Activated gamma-delta T cell treated with anti-CD3 and anti-CD28 coated beads, Interleukin-2, amount 50 U/mL, for 16 hours (primary cell): Measurements from ENCODE around the gene SIGLEC6.

Source experiments
- DNase-seq: peaks from one replicate; pipeline ENCODE4 v3.0.0-alpha.2; 2020; ENCODE audit warnings: low read depth

SIGLEC6 gene

DNA sequence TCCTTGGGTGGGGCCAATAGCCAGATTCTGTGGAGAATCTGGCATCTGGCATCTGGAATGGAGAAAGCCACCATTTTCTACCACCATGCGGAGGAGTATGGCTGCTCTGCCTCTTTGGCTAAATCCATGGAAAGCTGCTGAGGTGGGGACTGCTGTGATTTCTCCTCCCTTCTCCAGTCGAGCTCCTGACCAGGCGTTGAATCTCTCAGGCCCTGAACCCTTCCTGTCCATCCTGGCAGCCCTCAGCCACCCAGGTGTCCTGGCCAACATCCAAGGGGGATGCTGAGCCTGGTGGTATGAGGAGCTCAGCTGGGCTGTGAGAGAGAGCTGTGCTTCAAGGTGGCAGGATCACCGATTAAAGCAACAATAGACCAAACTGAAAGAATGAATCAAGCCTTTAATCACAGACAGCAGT lies 17.4 kb upstream of the SIGLEC6 start:
- no peak for DNase-seq

DNA sequence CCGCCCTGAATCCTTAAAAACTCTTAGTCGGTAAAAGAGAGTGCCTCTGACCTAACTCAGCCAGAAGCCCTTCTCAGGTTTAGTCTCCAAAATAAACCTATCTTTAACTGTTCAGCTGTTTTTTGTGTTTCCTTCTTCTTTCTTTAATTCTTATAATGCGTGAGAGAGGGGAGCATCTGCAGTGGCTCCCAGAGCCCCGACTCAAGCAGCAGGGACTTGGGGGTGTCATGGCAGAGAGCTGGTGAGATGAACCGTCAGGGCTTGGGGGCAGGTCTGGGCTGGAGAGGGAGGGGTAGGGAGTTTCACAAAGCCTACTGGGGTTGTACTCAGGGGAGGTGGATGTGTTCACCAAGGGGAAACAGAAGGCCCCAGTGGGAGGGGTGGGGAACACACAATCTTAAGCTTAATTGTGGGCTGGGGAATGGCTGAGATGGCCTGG lies 16.8 kb upstream of the SIGLEC6 start:
- DNase-seq = no peak

DNA sequence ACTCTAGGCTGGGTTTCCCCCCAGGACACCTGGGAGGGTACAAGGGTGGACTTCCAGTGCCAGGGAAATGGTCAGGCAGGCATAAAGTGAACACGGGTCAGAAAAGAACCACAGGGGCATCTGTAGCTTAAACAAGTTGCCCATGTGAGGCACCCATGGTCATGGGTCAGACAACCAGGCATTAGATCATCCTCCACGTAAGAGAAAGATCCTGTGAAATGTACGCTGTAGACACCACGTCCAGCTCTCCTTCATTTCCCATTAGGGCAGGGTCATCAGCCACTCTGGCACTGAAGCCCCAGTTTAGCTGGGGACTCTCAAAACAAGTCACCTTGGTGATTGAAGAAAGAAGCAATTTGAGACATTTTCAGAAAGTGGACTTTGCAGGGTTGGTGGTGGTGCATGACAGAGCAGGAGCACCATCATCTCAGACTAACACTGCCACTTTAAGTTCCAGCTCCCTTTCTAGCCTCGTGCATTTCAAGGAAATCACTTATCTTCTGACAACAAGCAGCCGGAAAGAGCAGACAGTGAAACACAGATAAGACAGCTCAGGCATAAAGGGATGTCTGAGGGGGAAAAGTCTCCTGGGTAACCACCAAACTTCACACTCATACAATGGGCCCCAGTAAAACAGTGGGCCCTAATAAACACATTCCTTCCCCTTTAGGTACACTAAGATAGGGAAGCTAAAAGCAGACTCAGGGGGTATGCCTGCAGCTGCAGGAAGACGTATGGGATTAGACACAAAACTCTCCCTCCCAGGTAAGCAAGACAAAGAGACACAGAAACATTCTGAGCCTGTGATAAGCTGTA lies 16.1 kb upstream of the SIGLEC6 start:
- DNase-seq = no peak

DNA sequence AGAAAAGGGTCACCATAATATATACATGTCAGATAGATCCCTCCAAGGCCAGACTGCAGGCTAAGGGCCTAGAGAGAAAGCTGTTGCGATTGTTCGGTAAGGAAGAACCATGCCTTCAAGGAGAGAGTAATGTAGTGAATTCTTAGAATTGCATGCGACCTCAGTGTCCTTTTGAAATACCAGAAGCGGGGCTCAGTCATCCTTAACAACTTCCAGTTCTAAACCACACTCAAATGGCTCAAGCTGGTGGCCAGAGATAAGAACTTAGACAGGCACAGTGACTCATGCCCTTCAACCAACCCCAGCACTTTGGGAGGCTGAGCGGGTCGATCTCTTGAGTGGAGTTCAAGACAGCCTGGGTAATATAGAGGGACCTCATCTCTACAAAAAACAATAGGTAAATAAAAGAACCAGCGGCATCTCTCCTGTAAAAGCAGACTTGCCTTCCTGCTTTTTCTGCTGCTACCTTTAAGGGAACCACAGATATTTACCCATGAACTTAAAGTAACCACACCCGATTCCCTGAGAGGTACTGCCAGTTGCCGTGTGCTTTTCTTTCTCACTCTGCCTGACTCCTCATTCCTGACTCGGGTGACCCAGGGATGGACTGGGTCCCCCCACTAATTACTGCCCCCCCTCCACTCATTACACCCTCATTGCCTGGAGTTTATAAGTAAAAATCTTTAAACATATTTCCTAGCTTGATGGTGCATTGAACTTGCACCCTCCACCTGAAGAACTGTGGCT lies 15.4 kb upstream of the SIGLEC6 start:
- no peak for DNase-seq

DNA sequence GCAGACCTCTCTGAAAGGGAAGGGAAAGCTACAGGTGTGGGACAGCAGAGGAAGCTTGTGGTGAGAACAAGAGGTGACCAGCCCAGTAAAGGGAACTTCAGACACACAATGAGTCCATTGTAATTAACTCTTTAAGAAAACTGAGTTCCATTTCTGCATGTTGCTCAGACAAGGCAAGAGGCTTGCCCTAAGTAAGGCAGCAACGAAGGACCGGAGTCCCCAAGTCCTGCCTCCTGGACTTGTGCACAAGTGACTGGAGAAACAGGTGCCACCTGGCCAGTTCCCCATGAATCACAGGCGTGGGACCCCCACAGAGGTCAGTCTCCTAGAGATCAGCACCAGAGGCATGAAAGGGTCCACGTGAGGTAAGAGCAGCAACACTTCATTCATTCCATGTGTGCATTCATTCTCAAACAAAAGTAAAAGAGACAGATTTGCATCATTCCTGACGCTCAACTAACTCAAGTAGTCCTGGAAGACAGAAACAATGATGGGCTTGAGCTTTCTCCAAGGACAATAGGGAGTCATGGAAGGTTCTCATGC lies 14.7 kb upstream of the SIGLEC6 start:
- no peak for DNase-seq

DNA sequence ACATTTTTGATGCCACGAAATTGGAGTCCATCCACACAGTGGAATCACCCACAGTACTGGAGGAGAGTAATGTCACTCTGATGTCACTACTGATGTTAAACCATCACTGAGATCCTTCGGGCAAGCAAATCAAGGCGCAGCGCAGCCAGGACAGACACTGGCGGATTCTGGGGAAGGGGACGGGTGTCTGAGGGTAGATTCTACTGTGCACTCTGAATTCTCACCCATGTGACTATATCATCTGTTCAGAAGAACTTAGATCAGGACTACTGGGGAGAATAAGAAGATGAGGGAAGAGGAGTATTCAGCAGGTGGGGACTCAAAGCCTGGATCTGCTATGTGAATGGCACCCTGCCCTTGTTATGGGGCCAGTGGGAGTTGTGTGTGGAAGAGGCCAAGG lies 12.6 kb upstream of the SIGLEC6 start:
- DNase-seq = no peak

DNA sequence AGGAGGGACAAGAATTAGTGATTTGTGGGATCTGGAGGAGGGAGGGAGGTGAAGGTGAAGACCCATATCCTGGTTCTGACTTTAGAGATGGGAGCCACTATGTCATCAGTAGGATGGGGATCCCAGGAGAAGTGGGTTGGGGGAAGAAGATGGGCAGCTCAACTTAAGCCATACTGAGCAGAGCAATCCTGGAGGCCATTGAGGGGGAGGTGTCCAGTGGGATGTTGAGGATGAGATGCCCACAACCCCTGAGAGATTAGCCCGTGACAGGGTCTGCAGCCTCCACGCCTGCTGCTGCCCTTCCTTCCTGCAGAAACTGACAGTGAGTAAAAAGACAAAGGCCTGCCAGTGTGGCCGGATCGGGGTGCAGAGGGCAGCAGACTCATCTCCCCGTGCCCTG lies 11.2 kb upstream of the SIGLEC6 start:
- DNase-seq = no peak

DNA sequence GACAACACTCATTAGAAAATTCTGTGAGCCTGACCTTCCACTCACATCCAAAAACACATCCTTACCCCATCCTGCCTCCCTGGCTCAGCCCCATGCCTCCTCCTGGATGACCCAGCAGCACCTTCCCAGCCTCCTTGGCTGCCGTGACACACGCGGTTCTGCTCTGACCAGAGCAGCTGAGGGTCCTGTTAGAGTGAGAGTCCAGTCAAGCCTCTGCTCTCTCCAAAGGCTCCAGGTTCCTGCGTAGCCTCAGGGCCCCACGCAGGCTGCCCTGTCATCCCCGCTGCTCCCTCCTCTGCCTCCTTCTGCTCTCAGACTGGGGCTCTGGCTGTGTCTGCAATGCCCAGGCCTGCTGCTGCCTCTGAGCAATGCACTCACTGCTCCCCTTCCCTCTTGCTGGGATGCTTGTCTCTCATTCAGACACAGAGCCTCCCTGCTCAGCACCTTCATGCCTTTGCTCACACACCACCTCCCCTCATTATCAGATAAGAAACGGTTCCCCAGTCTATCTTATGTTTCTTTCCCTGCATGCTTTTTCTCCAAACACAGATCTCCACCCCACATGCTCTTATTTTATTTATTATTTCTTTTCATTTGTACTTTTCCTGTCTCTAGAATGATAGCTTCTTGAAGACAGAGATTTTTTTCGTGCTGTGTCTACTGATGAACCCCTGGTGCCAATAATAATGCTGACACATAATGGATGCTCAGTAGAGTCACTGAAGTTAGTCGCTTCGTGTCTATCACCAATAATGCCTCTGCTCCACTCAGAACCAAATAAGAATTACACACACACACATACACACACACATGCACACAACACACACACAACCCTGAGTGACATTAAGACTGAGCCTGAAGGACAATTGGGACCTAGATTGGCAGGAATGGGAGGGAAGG lies 10.2 kb upstream of the SIGLEC6 start:
- DNase-seq = no peak

DNA sequence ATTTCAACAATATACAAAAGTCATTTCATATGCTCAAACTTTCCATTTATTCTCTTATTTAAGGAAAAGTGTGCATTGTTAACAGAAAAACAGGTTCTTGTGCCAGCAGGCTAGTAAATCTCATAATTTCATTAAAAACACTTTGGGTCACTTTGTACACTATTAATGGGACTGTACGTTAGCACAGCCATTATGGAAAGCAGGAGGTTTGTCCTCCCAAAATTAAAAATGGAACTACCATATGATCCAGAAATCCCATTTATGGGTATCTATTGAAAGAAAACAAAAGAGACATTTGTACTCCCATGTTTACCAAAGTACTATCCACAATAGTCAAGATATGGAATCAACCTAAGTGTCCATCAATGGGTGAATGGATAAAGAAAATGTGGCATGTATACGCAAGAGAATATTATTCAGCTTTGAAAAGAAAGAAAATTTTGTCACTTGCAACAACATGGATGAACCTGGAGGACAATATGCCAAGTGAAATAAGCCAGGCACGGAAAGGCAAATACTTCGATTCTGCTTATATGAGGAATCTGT lies 8.4 kb upstream of the SIGLEC6 start:
- DNase-seq = no peak

DNA sequence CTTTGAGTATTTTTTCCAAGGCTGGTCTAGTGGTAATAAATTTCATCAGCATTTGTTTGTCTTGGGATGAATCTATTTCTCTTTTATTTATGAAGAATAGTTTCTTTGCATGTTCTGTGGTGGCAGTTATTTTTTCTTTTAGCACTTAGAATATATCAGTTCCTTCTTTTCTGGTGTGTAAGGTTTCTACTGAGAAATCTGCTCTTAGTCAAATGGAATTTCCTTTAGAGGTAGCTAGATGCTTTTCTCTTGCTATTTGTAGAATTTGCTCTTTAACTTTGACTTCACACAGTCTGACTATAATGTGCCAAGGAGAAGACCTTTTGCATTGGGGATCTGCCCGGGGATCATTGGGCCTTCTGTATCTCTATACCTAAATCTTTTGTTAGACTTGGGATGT lies 4.1 kb upstream of the SIGLEC6 start:
- no peak for DNase-seq

DNA sequence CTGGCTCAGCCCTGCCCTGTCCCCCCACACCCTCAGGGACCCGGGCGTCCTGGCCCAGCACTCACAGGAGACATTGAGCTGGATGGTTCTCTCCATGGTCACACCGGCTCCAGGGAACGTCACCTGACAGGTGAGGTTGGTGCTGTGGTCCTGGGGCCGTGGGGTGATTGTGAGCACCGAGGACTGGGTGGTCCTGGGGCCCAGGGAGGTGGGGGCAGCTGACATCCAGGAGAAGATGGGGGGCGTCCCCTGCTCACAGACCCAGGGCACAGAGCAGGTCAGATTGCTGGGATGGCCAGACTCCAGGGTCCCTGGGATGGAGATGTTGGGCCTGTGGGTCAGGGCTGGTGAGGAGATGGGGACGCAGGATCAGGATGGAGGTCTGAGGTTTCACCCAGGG lies 854 bp downstream of the SIGLEC6 start:
- DNase-seq = no peak

DNA sequence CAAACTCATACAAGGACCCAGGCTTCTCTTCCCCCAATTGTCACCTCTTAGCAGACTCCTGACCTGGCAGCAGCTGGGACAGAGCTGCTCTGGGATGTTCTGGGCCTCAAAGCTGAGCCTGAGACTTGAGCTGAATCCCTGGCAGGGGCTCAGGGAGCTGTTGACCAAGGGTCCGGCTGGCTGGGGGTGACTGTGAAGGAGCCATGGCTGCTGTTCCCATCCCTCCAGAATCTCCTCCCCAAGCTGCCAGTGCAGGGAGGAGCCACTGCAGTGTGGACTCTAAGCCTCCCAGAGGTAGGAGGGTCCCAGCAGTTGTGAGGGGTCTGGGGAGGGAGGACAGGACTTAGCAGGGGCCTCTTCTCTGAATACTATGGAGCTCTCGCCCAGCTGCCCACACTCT lies 2.2 kb downstream of the SIGLEC6 start:
- DNase-seq = no peak

DNA sequence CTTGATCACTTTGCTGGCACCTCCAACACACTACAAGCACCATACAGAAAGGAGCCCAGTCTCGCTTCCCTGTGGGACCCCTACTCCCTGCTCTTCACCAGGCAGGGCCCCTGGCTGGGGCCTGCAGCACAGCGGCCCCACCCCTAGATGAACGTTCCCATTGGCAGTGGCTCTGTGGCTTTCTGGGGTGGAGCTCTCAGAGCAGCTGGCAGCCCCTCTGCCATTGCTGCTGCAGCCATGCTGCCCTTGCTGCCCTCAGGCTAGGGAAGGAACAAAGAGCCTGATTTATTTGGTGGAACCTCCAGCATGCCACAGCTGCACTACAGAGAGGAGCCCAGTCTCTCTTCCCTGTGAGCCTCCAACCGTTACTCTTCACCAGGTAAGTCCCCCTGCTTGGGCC lies 5.8 kb downstream of the SIGLEC6 start:
- DNase-seq = no peak

DNA sequence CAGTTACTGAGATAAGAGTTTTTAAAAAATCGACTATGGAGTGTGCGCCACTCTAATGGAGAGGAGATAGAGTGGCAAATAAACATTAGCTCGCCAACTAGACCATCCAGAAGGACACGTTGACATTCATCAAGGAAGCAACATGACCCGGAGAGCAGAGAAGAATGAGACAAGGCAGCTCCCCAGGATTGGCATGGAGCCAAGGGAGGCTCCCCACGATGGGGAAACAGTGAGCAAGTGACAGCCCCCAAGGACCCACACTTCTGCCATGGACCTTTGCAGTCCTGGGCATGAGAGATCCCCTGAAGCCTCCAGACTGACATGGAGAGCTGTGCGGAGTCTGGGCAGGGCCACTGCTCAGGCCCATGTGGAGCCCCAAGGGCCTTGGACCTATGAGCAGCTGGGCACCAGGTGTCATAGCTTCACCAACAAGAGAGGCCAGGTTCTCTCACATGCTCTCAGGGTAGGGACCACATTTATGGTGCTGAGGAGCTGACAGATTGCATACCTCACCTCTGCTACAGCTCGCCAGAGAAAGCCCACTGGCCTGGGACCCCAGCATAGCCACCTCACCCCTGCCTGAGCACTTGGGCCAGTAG lies 6.7 kb downstream of the SIGLEC6 start:
- DNase-seq = no peak

DNA sequence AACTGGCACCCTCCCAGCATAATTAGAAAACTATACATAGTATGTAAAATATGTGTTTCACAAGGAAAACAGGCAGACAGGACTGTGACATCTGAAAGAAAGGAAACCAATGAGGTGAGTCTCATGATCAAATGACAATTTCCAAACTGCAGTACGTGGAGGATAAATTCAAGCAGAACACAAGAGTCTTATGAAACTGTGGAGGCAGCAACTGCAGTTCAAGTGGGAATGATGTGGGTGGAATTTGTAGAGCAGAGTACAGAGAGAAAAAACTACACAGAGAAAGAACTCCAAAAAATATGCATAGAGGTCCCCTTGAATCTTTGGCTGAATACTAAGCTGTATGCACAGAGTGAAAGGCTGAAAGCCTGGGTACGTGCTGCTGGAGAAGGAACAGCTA lies 9.7 kb downstream of the SIGLEC6 start:
- no peak for DNase-seq

DNA sequence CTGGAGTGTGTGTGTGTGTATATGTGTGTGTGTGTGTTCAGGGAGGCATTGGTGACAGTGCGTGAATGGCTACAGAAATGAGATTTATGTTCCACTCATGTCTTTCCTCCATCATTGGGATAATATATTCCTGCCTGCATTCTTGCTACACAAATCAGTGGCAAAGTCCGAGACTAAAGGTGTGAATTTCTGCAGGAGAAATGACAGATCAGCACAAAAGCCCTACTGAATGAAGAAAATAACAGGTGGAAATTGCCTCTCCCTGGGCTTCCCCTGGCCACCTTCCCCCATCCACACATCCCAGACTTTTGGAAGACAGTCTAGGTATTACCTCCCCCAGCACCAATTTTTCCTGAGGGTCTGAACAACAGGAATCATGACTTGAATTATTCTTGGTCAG lies 10.1 kb downstream of the SIGLEC6 start:
- DNase-seq = no peak

DNA sequence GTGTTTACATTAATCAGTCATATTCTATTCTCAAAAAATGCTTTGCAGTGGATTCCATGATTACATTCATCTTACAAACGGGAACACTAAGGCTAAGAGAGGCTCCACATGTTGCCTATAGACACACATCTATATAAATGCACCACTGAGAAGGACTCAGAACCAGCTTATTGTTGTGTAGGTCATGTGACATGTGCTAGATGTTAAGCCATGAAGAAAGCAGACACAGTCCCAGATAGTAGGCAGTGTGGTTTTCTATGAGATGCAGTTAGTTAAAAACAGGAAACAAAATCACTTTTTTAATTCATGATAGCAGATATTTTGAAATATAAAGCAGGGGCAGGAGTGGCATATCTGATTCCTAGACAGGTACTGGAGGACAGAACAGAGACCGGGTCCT lies 10.7 kb downstream of the SIGLEC6 start:
- no peak for DNase-seq

DNA sequence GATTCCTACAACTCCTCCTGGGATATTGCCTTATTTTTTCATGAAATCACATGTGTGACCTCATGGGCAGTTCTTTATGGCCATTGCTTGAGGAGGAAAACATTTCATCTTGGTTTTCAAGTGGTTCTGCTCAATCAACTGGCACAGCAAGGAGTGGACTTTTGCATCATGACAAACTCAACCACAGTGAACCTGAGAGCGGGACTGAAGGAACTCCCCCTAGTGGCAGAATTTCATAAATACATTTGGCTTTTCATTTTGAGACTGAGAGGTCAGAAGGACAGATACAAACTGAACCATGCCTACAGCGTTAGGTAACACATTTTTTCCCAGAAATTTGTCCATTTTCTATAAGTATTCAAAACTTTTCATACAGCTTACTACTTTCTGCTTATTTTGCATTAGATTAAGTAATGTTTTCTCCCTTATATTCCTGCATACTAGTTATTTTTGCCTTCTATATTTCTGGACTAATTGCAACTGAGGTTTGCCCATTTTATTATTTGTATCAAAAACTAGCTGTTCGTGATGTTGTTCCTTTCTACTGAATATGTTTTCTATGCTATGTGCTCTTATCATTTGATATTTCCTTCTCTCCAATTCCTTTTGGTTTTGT lies 16.5 kb downstream of the SIGLEC6 start:
- peak; percentile 7 for DNase-seq

DNA sequence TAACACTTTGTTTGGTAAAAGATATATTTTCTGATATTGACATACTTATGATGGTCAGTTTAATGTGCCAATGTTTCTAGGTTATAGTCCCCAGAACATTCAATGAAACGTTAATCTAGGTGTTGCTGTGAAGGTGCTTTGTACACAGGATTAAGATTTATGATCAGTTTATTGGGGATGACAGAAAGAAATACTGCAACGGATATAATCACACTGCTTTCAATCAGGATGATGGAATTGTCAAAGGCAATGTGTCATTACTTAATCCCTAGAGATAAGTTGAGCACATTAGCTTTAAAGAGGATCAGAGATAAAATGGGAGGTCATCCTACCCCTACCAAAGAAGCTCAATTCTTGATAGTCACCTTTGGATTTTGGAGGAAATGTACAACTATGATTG lies 17.5 kb downstream of the SIGLEC6 start:
- DNase-seq = no peak

DNA sequence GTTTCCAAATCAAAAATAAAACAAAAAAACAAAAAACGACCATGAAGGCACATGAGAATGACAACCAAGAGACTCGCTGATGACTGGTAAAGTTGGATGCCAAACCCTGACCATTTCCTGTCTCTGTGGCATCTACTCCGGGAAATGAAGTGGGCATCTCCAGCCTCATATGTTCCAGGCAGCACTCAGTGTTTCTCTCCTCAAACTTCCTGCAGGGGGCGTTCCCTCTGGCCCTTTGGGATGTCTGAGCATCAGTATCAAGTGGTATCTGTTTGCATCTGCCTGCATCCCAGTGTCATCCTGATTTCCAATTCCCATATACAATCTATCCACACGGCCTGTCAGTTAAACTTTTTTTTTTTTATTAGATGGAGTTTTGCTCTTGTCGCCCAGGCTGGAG lies 20.1 kb downstream of the SIGLEC6 start:
- DNase-seq = no peak
